Medulla oblongata (tissue), 1 donor: ENCODE data around the gene NUMA1.

Source experiments
- DNase-seq: peaks from one replicate; pipeline ENCODE4 v3.0.0-alpha.2; 2015; ENCODE audit errors: extremely low spot score

The NUMA1 gene

GRCh38 chr11:72061739-72062396 lies 18.5 kb downstream of the NUMA1 start:
- no peak for DNase-seq

DNA sequence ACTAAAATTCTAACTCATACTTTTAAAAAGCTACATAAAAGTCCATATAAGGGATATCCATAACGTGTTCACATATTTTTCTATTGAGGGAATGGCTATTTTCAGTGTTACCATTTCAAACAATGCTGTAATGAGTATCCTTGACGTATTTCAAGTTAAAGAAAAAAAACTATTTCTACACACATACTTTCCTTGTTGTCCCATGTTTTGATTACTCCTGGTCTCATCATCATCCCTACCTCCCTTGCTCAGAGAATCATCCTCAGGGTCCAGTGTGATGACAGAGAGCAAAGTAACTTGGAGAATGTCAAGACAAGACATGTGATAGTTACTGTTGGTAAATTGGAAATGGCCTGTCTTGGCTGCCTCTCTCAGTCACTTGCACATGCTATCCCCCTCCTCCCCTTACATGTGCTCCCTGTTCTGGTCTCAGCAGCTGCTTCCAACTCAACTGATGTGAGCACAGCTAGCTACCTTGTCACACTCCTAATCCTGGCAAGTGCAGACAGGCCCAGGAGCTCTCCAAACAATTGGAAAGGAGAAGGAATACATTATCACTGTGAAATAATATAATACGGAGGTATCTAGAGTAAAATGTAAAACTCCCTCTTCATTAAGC lies 21.8 kb downstream of the NUMA1 start:
- no peak for DNase-seq

- DNase-seq: peak; percentile 42
These were observed 31.4 kb downstream of the NUMA1 start for GRCh38 chr11:72048766-72049460.

DNA sequence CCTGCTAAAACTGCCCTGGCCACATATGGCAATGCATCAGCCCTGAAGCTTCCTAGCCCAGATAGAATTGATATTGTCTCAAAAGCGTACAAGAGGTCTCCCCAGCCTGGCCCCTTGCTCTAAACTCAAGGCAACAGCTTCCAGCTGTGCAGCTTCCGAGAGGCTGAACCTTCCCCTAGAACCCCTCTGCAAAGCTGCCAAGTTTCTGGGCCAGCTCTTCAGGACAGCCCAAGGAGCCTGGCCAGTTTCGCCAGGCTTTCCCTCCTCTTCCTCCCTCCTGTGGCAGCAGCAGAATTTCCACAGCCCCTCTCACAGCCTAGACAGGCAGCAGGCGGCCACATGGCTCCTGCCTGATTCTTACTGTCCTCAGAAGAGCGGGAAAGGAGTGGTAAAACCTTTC lies 34.5 kb downstream of the NUMA1 start:
- peak; percentile 31 for DNase-seq

GRCh38 chr11:72042064-72042745 lies 38.1 kb downstream of the NUMA1 start:
- peak; percentile 45 for DNase-seq

- peak; percentile 87 for DNase-seq
These were observed 38.8 kb downstream of the NUMA1 start for GRCh38 chr11:72041364-72042063.

DNA sequence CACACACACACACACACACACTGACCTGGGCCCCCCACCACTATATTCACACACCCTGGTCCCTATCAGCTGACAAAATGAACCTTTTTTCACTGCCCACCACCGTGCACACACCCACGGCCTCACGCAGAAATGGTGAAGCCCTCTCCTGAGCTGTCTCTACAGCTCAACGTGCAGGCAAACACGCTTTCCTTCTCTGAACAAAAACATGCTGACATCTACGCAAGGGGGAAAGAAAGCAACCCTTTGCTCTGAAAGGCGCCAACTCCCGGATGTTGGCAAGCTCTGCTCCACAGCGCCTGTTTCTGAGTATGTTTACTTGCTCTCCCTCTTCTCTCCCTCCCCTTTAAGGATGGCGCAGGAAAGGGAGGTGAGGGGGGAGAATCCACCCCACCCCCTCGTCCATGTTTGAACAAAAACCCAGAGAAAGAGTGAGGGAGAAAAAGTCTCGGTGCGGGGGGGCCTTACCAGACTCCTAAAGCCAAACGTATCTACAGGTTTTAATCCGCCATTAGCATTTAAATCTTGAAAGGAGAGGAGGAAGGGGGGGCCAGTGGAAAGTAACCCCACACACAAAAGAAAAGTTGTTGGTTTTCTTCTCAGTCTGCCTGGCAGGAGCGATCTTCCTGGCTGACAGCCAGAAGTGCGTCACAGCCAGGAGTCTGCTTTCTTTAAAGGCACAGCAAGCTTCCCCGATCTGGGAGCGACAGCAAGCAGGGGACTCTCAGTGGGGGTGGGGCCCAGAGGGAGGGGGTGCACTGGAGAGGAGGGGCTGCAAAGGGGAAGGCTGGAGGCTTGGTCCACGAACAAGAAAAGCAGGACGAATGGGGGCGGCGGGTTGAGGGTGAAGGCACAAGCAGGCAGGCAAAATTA lies 39.6 kb downstream of the NUMA1 start:
- DNase-seq: peak; percentile 97

GRCh38 chr11:72039856-72040401 lies 40.4 kb downstream of the NUMA1 start:
- peak; percentile 57 for DNase-seq

DNA sequence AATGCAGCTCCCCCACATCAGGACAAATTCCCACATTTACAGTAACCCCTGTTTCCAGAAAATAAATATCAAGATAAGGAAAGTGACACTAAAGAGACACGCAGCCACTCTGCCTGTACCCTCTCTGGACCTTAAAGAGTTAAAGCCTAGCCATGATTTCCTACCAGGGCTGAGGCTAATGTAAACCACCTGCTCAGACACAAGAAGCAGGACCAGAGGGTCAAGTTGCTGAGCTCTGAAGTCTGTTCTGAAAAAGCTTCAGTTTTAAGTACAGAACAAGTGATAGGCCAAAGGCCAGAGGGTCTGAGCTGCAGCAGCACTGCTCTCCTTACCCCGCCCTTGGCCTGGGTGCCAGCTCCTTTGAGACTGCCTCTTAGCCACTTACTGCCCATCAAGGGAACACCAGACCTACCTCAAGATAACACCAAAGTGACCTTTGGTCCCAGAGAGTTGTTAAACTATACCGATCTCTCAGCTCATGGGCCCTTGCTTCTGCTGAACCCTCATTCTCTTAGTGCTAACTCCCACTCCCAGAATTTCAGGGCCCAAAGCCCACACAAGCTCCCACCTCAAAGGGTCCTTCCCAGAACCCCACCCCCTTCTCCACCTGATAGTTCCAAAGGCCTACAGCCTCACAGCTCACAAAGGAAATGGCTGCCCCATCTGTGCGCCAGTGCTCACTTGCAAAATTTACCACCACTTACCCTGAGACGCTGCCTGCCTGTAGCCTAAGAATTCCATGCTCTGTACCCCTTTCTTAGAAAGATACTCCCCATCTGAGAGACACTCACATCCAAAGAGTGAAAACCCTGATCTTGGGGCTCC lies 41.1 kb downstream of the NUMA1 start:
- peak; percentile 40 for DNase-seq

GRCh38 chr11:72038491-72038890 lies 41.9 kb downstream of the NUMA1 start:
- peak; percentile 77 for DNase-seq

- no peak for DNase-seq
These were observed 42.6 kb downstream of the NUMA1 start for GRCh38 chr11:72037554-72038311.

DNA sequence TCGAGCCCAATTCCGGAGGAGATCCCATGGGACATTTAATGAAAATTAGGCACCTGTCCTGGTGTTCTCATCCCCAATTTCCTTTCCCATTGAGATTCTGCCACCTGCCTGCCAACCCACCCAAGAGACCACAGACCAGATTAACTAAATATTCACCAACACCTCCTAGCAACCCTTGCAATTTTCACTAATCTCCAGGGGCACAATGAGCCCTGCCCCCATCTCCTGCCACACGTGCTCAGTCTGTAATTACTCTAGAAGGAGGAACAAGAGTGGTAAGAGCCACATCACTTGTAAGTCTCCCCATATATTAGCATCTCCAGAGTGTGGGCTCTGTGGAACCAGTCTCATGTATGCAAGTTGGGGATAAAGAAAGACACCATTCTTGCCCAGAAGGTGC lies 43.7 kb downstream of the NUMA1 start:
- DNase-seq: no peak

- DNase-seq: no peak
These were observed 49.8 kb downstream of the NUMA1 start for GRCh38 chr11:72030472-72031045.

GRCh38 chr11:72026090-72026489 lies 54.3 kb downstream of the NUMA1 start:
- peak; percentile 30 for DNase-seq

DNA sequence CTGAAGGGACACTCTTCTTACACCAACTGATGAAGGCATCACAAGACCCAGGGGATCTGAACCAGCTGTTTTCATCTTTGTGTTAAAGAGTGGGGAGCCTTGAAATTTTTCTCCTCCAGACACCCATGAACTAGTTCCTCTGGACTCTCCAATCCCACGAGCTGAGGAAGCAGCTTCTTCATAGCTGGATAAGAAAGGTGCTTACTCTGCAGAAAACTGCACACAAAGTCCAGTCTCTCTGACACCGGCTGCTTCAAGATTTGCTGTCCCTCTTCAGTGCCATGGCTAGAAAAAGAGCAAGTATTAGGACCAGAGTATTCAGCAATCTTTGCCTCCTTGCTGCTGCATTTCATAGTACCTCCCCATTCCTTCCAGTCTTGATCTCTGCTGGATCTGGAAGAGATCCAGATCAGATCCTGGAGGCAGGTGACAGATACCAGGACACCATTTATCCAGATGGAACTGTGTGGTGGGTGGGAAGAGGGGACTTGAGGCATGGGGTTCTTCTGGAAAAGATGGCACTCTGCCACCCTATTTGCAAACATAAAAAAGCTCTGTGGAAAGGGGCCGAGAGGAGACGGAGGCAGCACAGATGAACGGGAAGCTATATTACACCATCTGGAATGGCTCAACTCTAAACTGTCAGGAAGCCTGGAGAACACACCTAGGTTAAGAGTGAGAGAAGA lies 56.1 kb downstream of the NUMA1 start:
- no peak for DNase-seq

DNA sequence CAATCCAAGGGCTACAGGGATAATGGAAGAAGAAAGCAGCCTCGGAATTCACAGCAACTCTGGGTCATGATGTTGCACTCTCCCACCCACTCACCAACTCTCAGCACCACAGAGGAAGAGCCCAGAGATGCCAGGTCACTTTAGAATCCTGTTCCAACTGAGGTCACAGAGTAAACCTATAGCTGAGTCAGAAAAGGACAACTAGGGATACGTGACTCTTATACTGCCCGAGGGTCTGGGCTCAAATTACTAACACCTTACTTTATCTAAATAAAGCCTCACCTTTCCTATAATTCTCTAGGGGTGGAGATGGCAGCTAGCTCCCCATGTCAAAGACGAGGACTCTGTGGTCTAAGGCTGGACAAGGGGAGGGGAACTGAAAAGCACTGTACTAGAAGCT lies 57.0 kb downstream of the NUMA1 start:
- DNase-seq: no peak

GRCh38 chr11:72018171-72018570 lies 62.2 kb downstream of the NUMA1 start:
- DNase-seq: no peak

GRCh38 chr11:72015511-72016061 lies 64.8 kb downstream of the NUMA1 start:
- no peak for DNase-seq
